C1 segment of cervical spinal cord (tissue), 14 donors: Measurements from ENCODE around the gene PECR.
"Not testable (repeated sequence)": the region's sequence is repeated elsewhere in the genome, so short reads cannot be mapped to it uniquely, and the experiment has no call there.

ENCODE experiments used
- DNase-seq, 14 donors: peaks; one replicate each; lab custom pipeline; 2025; lab: John Stamatoyannopoulos, UW

Gene PECR

GRCh38 chr2:216002101-216002678, 79.4 kb downstream of the PECR start:
- peak in 1 of 14 donors; percentile 10 for DNase-seq

- peak in 1 of 14 donors; percentile 62 for DNase-seq
These were observed 80.2 kb downstream of the PECR start for GRCh38 chr2:216001216-216002100.

- DNase-seq, result peak in 1 of 14 donors; percentile 15
These were observed 83.0 kb downstream of the PECR start for GRCh38 chr2:215998636-215999035.

- no peak for DNase-seq
These were observed 84.4 kb downstream of the PECR start for GRCh38 chr2:215997219-215997618.

GRCh38 chr2:215994911-215995310, 86.7 kb downstream of the PECR start:
- no peak for DNase-seq

GRCh38 chr2:215988556-215989207, 92.9 kb downstream of the PECR start:
- DNase-seq, result not testable (repeated sequence)
